Osteoblast (primary cell): ENCODE measurements around the gene NRARP. TPM values are rescaled to one million over a fixed set of nuclear protein-coding genes. Genes with fewer than 3 reads are reported as not detected.
"Not testable (repeated sequence)": the region's sequence is repeated elsewhere in the genome, so short reads cannot be mapped to it uniquely, and the experiment has no call there.

Experiments
- DNase-seq: peaks from one replicate; pipeline ENCODE4 v3.0.0; 2011; ENCODE audit warnings: low spot score, mixed read lengths; ENCODE audit not compliant: insufficient read length; ENCODE audit errors: missing footprints
- H2AFZ ChIP-seq: 2 replicates; pipeline ENCODE4 v1.6.0; 2011; ENCODE audit warnings: mild to moderate bottlenecking, low read length
- H3K27ac ChIP-seq: 2 replicates; pipeline ENCODE4 v1.5.1; 2011; ENCODE audit warnings: mild to moderate bottlenecking, low read depth, low read length, moderate library complexity
- H3K27me3 ChIP-seq: 2 replicates; pipeline ENCODE4 v1.6.0; 2012; ENCODE audit warnings: mild to moderate bottlenecking, control low read depth, inconsistent platforms, low read length, moderate library complexity; ENCODE audit not compliant: insufficient read depth
- H3K36me3 ChIP-seq: 2 replicates; pipeline ENCODE4 v1.5.1; 2011; ENCODE audit warnings: mild to moderate bottlenecking, low read length, control low read depth, moderate library complexity; ENCODE audit not compliant: insufficient read depth
- H3K4me1 ChIP-seq: 2 replicates; pipeline ENCODE4 v1.5.1; 2011; ENCODE audit warnings: mild to moderate bottlenecking, low read length, control low read depth, moderate library complexity; ENCODE audit not compliant: insufficient read depth
- H3K4me2 ChIP-seq: 2 replicates; pipeline ENCODE4 v1.6.0; 2011; ENCODE audit warnings: mild to moderate bottlenecking, low read length; ENCODE audit not compliant: insufficient read depth
- H3K4me3 ChIP-seq: fragments of 200-600 bp; sonication (generic); 3 replicates; pipeline ENCODE4 v1.5.1; 2012; ENCODE audit warnings: mild to moderate bottlenecking, low read length, inconsistent platforms; ENCODE audit not compliant: insufficient read depth
- H3K79me2 ChIP-seq: 2 replicates; pipeline ENCODE4 v1.6.0; 2012; ENCODE audit warnings: mild to moderate bottlenecking, low read length, control low read depth, inconsistent platforms; ENCODE audit not compliant: insufficient read depth
- H3K9me3 ChIP-seq: 2 replicates; pipeline ENCODE4 v1.5.1; 2011; ENCODE audit warnings: low read depth, low read length, control low read depth
- H4K20me1 ChIP-seq: 2 replicates; pipeline ENCODE4 v1.6.0; 2012; ENCODE audit warnings: mild to moderate bottlenecking, low read length, control low read depth; ENCODE audit not compliant: insufficient read depth
- CTCF ChIP-seq: IDR thresholded peaks from 2 replicates; pipeline ENCODE4 v1.5.1; 2011; ENCODE audit warnings: mild to moderate bottlenecking, low read depth, low read length, moderate library complexity; ENCODE audit errors: extremely low read depth
- total RNA-seq: library from RNA; depleted of rRNA; stranded (reverse); fragments of >200 nt; gene quantifications from 2 replicates; pipeline ENCODE4 v1.2.3, GENCODE V29; 2012

The NRARP gene
- total RNA-seq, 1 donor, result under 0.01 TPM

- Histone ChIP-seq H3K27me3 (no peaks in the 10 kb centered on the region), H2AFZ (no peak overlapping the region), H3K4me2 (no peak overlapping the region), H3K27ac (no peak overlapping the region), H3K36me3 (no peaks in the 10 kb centered on the region), H3K79me2 (no peaks in the 10 kb centered on the region), H4K20me1 (no peaks in the 10 kb centered on the region), H3K4me3 (no peak overlapping the region), H3K4me1 (no peaks in the 10 kb centered on the region), H3K9me3 (no peaks in the 10 kb centered on the region)
- no peak for TF ChIP-seq CTCF
- DNase-seq, result no peak
Observed at GRCh38 chr9:137330689-137331088, 28.6 kb upstream of the NRARP start.

- H3K27ac ChIP-seq, H3K4me2 ChIP-seq, H4K20me1 ChIP-seq, H3K27me3 ChIP-seq, H2AFZ ChIP-seq, H3K9me3 ChIP-seq, H3K79me2 ChIP-seq, H3K4me3 ChIP-seq, H3K36me3 ChIP-seq, DNase-seq, H3K4me1 ChIP-seq: not testable (repeated sequence)
Observed at GRCh38 chr9:137329590-137329989, 27.5 kb upstream of the NRARP start.

GRCh38 chr9:137327641-137328550 lies 25.8 kb upstream of the NRARP start:
- H2AFZ ChIP-seq, H3K4me3 ChIP-seq, DNase-seq, H3K27ac ChIP-seq, H3K9me3 ChIP-seq, H3K36me3 ChIP-seq, H3K4me1 ChIP-seq, H3K27me3 ChIP-seq, H3K4me2 ChIP-seq, H4K20me1 ChIP-seq, H3K79me2 ChIP-seq: not testable (repeated sequence)

GRCh38 chr9:137326445-137327065 lies 24.5 kb upstream of the NRARP start:
- TF ChIP-seq CTCF, result no peak
- no peak overlapping the region for H3K4me2 ChIP-seq
- H3K36me3 ChIP-seq, result no peaks in the 10 kb centered on the region
- no peaks in the 10 kb centered on the region for H3K79me2 ChIP-seq
- H2AFZ ChIP-seq, result no peak overlapping the region
- H3K4me3 ChIP-seq, result no peak overlapping the region
- no peaks in the 10 kb centered on the region for H3K9me3 ChIP-seq
- H3K27me3 ChIP-seq, result no peaks in the 10 kb centered on the region
- no peak for DNase-seq
- no peaks in the 10 kb centered on the region for H3K4me1 ChIP-seq
- H4K20me1 ChIP-seq, result no peaks in the 10 kb centered on the region
- no peak overlapping the region for H3K27ac ChIP-seq

- TF ChIP-seq CTCF, result no peak
- Histone ChIP-seq H3K4me1 (no peaks in the 10 kb centered on the region), H3K27ac (no peak overlapping the region), H3K79me2 (no peaks in the 10 kb centered on the region), H3K4me2 (no peak overlapping the region), H3K36me3 (no peaks in the 10 kb centered on the region), H3K27me3 (no peaks in the 10 kb centered on the region), H3K4me3 (no peak overlapping the region), H4K20me1 (no peaks in the 10 kb centered on the region), H3K9me3 (no peaks in the 10 kb centered on the region), H2AFZ (no peak overlapping the region)
- no peak for DNase-seq
Observed at GRCh38 chr9:137325799-137326198, 23.7 kb upstream of the NRARP start.
